Medulla oblongata (tissue), 1 donor: ENCODE results near the gene TINAG.

Experiments
- DNase-seq: peaks from one replicate; pipeline ENCODE4 v3.0.0-alpha.2; 2015; ENCODE audit errors: extremely low spot score

TINAG gene

DNA sequence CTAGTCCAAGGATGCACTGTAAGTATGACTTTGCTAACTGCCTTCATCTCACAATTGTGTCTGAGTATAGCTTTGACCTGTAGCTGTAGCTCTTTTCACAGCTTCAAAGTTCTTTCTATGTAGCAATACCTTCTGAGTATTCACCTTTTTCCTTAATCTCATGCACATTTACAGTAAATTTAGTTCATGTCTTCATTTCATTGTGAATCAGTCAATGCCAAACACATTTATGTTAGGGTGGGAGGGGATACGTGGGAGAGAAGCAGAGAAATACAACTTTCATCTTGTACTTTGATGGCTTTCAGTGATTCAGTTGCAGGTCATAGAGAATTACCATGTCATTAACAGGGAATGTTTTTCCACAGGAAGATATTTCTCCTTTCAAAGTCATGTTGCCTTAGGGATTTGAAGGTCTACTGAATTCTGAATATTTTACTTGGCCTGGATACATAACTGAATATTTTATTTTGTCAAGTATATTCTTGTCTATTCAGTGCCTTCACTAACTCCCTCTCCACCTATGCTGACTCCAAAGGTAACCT, 119.2 kb downstream of the TINAG start:
- DNase-seq: no peak

DNA sequence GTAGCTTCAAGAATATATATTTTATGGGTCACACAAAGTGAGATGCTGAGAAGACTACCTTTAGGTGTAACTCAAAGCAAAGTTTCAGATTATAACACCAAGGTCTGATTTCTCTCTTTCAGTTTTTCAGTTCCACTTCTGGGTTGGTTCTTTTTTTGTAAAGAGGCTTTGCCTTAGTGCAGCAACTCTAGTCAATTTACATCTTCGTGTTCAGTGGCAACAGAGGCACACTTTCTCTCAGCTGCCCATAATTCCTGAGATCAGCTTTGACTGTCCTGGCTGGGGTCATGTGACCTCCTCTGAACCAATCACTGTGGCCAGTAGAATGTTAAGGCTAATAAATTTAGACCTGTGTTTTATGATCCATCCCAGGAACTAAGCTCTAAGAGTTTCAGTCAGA, 120.2 kb downstream of the TINAG start:
- no peak for DNase-seq

DNA sequence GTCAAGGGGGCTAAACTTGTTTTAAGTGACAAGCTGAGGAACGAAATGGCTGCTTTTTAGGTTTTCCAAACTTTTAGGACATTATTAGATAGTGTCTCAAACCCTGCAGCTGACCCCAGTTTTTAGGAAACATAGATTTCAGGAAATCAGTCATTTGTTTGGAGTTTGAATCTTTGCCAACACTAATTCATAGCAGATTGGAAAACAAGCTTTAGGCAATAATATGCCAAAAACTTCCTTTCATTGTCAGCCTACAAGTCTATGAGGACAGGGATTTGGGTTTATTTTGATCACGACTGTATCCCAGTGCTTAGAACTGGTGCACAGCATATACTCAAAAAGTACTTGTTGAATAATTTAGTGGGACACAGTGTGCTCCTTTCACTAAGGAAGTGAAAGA, 123.2 kb downstream of the TINAG start:
- no peak for DNase-seq
